Measurements from ENCODE around the gene MTO1.
"Not testable (repeated sequence)": the region's sequence is repeated elsewhere in the genome, so short reads cannot be mapped to it uniquely, and the experiment has no call there.

Gene MTO1

GRCh38 chr6:73504160-73504559, 42.6 kb downstream of the MTO1 start:
- no peak for TF ChIP-seq CTCF (IDR thresholded peaks at IDR 0.05; ENCODE audit: low read depth, low read length)

GRCh38 chr6:73505142-73505541, 43.6 kb downstream of the MTO1 start:
- no peak for TF ChIP-seq CTCF (IDR thresholded peaks at IDR 0.05; ENCODE audit: low read depth, low read length)
- H3K4me3 ChIP-seq (ENCODE audit: low read depth, low read length): no peak overlapping the region

More at GRCh38 chr6:73504160-73504559, 42.6 kb downstream of the MTO1 start:
- no peak overlapping the region for H3K4me3 ChIP-seq (ENCODE audit: low read depth, low read length)

- not testable (repeated sequence) for H3K4me3 ChIP-seq (ENCODE audit: low read depth, low read length)
Measured at GRCh38 chr6:73505705-73506104, 44.2 kb downstream of the MTO1 start.

GRCh38 chr6:73506246-73506645, 44.7 kb downstream of the MTO1 start:
- no peak overlapping the region for H3K4me3 ChIP-seq (ENCODE audit: low read depth, low read length)
- no peak for TF ChIP-seq CTCF (IDR thresholded peaks at IDR 0.05; ENCODE audit: low read depth, low read length)

GRCh38 chr6:73508776-73509175, 47.2 kb downstream of the MTO1 start:
- no peak for TF ChIP-seq CTCF (IDR thresholded peaks at IDR 0.05; ENCODE audit: low read depth, low read length)
- no peak overlapping the region for H3K4me3 ChIP-seq (ENCODE audit: low read depth, low read length)

GRCh38 chr6:73509851-73510250, 48.3 kb downstream of the MTO1 start:
- H3K4me3 ChIP-seq (ENCODE audit: low read depth, low read length): no peak overlapping the region
- TF ChIP-seq CTCF (IDR thresholded peaks at IDR 0.05; ENCODE audit: low read depth, low read length): no peak

- no peak for TF ChIP-seq CTCF (IDR thresholded peaks at IDR 0.05; ENCODE audit: low read depth, low read length)
Measured at GRCh38 chr6:73511796-73512195, 50.3 kb downstream of the MTO1 start.

GRCh38 chr6:73513496-73513854, 51.9 kb downstream of the MTO1 start:
- TF ChIP-seq CTCF (IDR thresholded peaks at IDR 0.05; ENCODE audit: low read depth, low read length): no peak
- H3K4me3 ChIP-seq (ENCODE audit: low read depth, low read length): no peak overlapping the region

More at GRCh38 chr6:73511796-73512195, 50.3 kb downstream of the MTO1 start:
- no peak overlapping the region for H3K4me3 ChIP-seq (ENCODE audit: low read depth, low read length)

Data from WI38 (cell line).